ENCODE data around the gene LY6G5C.

The LY6G5C gene

GRCh38 chr6:31689249-31690110 lies 8.6 kb upstream of the LY6G5C start:
- no peak for DNase-seq

- DNase-seq, result no peak
Observed at GRCh38 chr6:31687860-31688693, 7.2 kb upstream of the LY6G5C start.

- DNase-seq, result no peak
Observed at GRCh38 chr6:31687321-31687720, 6.5 kb upstream of the LY6G5C start.

DNA sequence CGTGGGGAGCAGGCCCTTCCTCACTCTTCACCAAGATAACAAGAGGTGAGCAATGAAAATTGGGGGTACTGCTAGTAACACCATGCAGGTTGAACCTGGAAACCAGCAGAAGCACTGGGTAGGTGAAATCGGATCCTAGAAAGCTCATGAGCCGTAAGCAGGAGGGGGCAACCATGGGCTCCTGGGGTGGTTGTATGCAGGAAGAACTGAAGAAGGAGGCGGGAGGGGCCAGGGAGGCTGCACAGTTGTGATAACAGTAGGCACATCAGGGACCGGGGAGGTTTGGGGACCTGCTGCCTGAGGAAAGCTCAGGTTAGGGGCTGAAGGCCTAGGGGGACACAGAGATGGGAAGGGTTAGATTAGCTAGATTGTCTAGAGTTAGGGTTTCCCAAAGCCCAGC lies 5.6 kb upstream of the LY6G5C start:
- no peak for DNase-seq

GRCh38 chr6:31683591-31683990 lies 2.7 kb upstream of the LY6G5C start:
- DNase-seq, result peak; percentile 22

DNA sequence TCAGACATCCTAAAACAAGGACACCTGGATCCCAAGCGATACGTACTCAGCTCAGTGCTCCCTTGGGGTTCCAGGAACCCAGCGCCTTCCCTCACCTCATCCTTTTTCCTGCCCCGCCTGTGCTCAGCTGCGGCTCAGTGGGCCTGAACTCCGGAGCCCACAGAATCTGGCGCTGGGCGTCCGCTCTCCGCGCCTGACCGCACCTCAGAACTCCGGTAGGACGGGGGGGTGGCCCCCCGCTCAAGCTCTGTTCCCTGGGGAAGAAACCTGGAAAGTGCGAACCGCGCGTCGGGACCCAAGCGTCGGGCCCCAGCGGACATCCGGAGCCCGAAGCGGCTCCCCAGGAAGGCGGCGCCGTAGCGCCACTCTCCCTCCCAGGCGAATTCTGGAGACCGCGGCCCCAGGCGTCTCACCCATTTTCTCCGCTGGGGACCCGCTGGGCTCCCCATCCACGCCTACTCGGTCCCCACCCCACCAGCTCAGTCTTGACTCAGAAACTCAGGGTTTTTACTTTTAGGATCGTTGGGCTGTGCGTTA lies 336 bp upstream of the LY6G5C start:
- DNase-seq, result peak; percentile 77

- DNase-seq, result no peak
Observed at GRCh38 chr6:31677955-31678354, 2.9 kb downstream of the LY6G5C start.

- DNase-seq, result no peak
Observed at GRCh38 chr6:31676904-31677303, 4.0 kb downstream of the LY6G5C start.

- no peak for DNase-seq
Observed at GRCh38 chr6:31676322-31676903, 4.5 kb downstream of the LY6G5C start.

- no peak for DNase-seq
Observed at GRCh38 chr6:31669676-31670075, 11.2 kb downstream of the LY6G5C start, which contains the start of gene LY6G5B. Gene LY6G5B, plus strand, starts transcription at chr6:31669976. Its CDS starts 975 bp downstream, at chr6:31670951.

DNA sequence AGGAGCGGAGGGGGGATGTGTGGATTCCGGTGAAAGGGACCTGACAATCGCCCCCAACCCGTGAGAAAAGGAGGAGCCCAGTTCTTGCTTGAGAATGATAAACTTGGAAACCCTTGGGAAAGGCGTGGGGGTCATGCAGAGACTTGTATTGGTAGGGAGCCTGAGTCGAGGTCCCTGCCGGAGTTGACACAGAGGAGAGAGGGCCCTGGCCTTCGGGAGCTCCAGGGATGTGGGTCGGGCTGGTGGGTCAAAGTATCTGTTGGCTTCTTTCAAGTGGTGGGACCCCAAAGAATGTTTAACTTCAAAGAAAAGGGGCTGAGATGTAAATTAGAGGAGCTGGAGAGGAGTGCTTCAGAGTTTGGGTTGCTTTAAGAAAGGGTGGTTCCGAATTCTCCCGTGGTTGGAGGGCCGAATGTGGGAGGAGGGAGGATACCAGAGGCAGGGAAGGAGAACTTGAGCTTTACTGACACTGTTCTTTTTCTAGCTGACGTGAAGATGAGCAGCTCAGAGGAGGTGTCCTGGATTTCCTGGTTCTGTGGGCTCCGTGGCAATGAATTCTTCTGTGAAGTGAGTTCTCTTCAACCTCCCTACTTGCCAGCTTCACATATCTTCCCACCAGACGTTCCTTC lies 14.4 kb downstream of the LY6G5C start:
- DNase-seq, result no peak

- peak; percentile 97 for DNase-seq
Observed at GRCh38 chr6:31665501-31666336, 15.1 kb downstream of the LY6G5C start, which contains the start of gene CSNK2B. Gene CSNK2B, plus strand, starts transcription at chr6:31666080. Its CDS starts 752 bp downstream, at chr6:31666832.

DNA sequence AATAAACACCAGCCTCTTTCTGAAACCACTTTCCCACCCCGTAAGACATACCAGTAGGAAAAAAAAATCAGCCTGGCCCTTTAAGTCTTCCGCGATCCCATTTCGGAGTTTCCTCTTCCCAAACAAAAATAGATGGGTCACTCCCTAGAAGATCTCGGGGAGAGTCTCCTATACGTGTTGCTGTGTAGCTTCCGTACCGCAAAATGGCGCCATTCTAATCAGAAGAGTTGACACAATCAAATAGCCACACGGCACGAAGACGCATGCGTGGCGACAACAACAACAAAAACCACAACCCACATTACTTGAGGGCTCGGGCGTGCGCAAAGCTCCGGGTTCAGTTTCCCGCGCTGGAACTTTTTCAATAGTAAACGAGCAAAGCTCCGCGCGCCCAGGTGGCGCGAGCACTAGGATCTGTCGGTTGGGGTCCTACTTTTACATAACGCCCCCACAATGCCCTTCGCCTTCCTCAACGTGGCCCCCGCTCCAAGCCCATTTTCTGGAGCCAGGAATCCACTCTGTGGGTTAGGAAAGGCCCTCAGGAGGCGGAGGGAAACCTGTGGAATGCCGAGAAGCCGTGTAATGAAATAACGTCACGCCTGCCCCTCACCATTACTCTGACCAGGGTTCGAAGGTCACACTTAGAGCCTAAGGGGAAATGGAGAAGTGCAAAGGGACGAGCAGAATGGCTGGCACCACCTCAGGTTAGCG lies 15.9 kb downstream of the LY6G5C start, which contains the start of gene GPANK1:
Gene GPANK1 (minus strand): TSS at position 208 of the 711 bp plus-strand sequence. CDS start 519 bp downstream, outside the sequence.
- peak; percentile 95 for DNase-seq

DNA sequence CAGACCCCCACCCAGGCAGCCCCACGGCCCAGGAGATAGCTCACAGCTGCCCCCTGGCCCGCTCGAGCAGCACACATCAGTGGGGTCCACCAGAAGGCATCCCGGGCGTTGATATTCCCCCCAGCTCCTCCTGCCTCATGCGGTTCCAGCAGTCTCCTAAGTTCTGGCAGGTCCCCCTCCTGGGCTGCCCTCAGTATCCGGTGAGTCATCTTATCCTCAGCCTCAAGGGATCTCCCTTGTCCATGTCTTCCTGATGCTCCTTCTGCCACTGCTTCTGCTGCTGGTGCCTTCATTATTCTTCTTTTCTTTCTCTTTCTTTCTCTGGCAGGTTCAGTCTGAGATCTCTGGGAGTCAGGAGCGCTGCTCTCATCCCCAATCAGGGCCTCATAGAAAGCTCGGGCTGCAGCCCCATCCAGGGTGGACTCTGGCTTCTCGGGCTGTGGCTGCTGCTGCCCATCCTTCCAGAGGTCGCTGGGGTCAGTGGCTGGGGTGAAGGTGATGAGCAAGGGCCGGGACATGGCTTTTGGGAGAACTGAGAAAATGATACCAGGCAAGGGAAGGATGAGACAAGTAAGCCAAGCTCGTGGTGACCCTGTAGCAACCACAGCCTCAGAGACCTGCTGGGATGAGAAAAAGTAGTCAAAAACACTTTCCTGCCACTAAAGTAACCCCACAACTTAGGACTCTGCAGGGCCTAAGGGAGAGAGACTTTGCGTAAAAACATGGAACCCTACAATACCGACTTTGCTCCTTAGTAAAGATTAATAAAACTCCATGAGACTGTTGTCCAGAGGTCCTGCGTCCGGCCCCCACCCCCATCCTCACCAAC lies 16.7 kb downstream of the LY6G5C start:
- DNase-seq, result no peak

DNA sequence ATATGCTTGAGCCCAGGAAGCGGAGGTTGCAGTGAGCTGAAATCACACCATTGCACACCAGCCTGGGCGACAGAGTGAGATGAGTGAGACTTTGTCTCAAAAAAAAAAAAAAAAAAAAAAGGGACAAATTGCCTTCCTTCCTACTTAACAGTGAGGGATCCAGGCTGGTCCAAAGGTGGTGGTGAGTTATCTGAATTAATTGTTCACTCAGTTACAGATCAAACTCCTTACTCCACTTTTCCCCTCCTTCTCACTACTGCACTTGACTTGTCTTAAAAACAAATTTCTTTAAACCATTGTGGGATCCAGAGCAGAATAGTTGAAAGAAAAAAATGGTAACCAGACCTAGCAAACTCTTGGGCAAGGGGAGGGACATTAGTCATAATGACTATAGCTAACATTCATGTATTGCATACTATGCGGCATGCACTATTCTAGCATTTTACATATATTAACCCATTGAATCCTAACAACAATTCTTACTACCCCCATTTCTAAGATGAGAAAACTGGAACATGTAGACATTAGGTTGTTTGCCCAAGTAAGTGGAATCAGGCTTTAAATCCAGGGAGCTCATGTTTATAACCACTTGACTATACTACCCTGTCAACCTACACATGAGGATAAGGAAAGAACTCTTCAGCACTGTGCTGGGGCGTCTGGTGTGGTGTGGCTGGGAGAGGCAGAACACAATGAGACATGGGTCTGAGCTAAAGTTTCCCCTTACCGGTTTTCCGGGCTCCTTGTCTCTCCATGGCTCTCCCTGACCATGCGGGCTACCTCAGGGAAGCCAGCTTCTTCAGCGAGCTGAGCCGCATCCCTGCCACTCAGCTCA lies 17.5 kb downstream of the LY6G5C start:
- no peak for DNase-seq

GRCh38 chr6:31662124-31662723 lies 18.6 kb downstream of the LY6G5C start:
- no peak for DNase-seq

GRCh38 chr6:31661262-31662123 lies 19.4 kb downstream of the LY6G5C start:
- no peak for DNase-seq

Data from NCI-H510A treated with DMSO at 0.1 percent for 48 hours (cell line).